MM.1S (cell line): Measurements from ENCODE around the gene SPNS2.

Experiments used
- DNase-seq: peaks from one replicate; pipeline ENCODE4 v3.0.0-alpha.2; 2015
- H2AFZ ChIP-seq: fragments of 300-600 bp; sonication (generic); 2 replicates; pipeline ENCODE4 v1.6.0; 2016; ENCODE audit warnings: antibody characterized with exemption, low read length
- H3F3A ChIP-seq: fragments of 300-600 bp; sonication (generic); 2 replicates; pipeline ENCODE4 v1.6.1; 2016; ENCODE audit warnings: mild to moderate bottlenecking, antibody characterized with exemption, low read length, moderate library complexity, mixed read lengths; ENCODE audit not compliant: insufficient read depth
- H3K27ac ChIP-seq: fragments of 300-600 bp; sonication (generic); 2 replicates; pipeline ENCODE4 v1.5.1; 2016; ENCODE audit warnings: mild to moderate bottlenecking, low read length
- H3K27me3 ChIP-seq: fragments of 300-600 bp; sonication (generic); replicated peaks from 2 replicates; pipeline ENCODE4 v1.6.0; 2016; ENCODE audit warnings: low read length; ENCODE audit not compliant: insufficient read depth
- H3K36me3 ChIP-seq: fragments of 300-600 bp; sonication (generic); replicated peaks from 2 replicates; pipeline ENCODE4 v1.6.1; 2016; ENCODE audit warnings: mild to moderate bottlenecking, low read length, mixed read lengths; ENCODE audit not compliant: insufficient read depth
- H3K4me1 ChIP-seq: fragments of 300-600 bp; sonication (generic); 2 replicates; pipeline ENCODE4 v1.6.1; 2016; ENCODE audit warnings: low read length, mixed read lengths
- H3K4me2 ChIP-seq: fragments of 300-600 bp; sonication (generic); 2 replicates; pipeline ENCODE4 v1.6.0; 2016; ENCODE audit warnings: low read depth, low read length
- H3K4me3 ChIP-seq: fragments of 300-600 bp; sonication (generic); 2 replicates; pipeline ENCODE4 v1.5.1; 2016; ENCODE audit warnings: low read length, mixed read lengths
- H3K79me2 ChIP-seq: fragments of 300-600 bp; sonication (generic); 2 replicates; pipeline ENCODE4 v1.6.1; 2016; ENCODE audit warnings: mixed run types, low read length, mixed read lengths
- H3K9ac ChIP-seq: fragments of 300-600 bp; sonication (generic); 2 replicates; pipeline ENCODE4 v1.6.1; 2016; ENCODE audit warnings: low read length, mixed read lengths
- H3K9me2 ChIP-seq: fragments of 300-600 bp; sonication (generic); replicated peaks from 2 replicates; pipeline ENCODE4 v1.6.1; 2016; ENCODE audit warnings: mild to moderate bottlenecking, low read length, mixed read lengths; ENCODE audit not compliant: insufficient read depth
- H3K9me3 ChIP-seq: fragments of 300-600 bp; sonication (generic); replicated peaks from 2 replicates; pipeline ENCODE4 v1.6.1; 2016; ENCODE audit warnings: mild to moderate bottlenecking, low read length, mixed read lengths; ENCODE audit not compliant: insufficient read depth
- H4K20me1 ChIP-seq: fragments of 300-600 bp; sonication (generic); 2 replicates; pipeline ENCODE4 v1.6.1; 2016; ENCODE audit warnings: mild to moderate bottlenecking, low read length, moderate library complexity, mixed read lengths; ENCODE audit not compliant: insufficient read depth
- EZH2 ChIP-seq: fragments of 300-600 bp; sonication (generic); optimal IDR thresholded peaks from 2 replicates; pipeline ENCODE3; 2017; ENCODE audit warnings: low read depth, mild to moderate bottlenecking, antibody characterized with exemption, low read length, mixed read lengths
- EZH2phosphoT487 ChIP-seq: fragments of 300-600 bp; sonication (generic); IDR thresholded peaks from 2 replicates; pipeline ENCODE4 v1.6.1; 2018; ENCODE audit warnings: antibody characterized with exemption, low read length
- TF ChIP-seq, protein P1 (sequence below): fragments of 300-600 bp; sonication (generic); IDR thresholded peaks from 2 replicates; pipeline ENCODE4 v1.5.1; 2016; ENCODE audit warnings: antibody characterized with exemption, low read length, mixed read lengths

The SPNS2 gene

DNA sequence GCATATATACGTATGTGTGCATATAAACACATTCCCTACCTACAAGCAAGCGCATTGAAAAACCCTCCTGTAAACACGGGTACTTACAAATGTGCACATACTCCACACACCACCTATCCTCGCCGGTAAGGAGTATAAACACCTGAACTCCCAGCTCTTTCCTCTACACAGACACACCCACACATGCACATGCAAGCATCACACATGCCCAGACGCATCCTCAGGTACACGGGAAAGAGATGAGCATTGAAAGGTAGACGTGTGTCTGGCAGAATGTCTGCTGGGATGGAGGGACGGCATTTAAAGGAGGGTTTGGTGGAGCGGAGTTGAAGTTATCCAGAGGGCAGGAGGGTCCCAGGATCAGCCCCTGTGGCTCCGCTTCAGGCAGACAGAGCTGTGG lies 81.0 kb downstream of the SPNS2 start:
- Histone ChIP-seq H3K27ac (no peak overlapping the region), H3K9me3 (no peaks in the 10 kb centered on the region), H3K36me3 (no peaks in the 10 kb centered on the region), H3K4me2 (no peak overlapping the region), H3K27me3 (peaks cover 70% of the 10 kb centered on the region), H3K4me3 (no peak overlapping the region), H2AFZ (no peak overlapping the region), H3K9ac (no peak overlapping the region), H3F3A (no peaks in the 10 kb centered on the region), H3K79me2 (no peaks in the 10 kb centered on the region), H3K4me1 (no peaks in the 10 kb centered on the region), H4K20me1 (no peaks in the 10 kb centered on the region), H3K9me2 (no peaks in the 10 kb centered on the region)
- DNase-seq, result no peak
- TF ChIP-seq, protein P1, sequence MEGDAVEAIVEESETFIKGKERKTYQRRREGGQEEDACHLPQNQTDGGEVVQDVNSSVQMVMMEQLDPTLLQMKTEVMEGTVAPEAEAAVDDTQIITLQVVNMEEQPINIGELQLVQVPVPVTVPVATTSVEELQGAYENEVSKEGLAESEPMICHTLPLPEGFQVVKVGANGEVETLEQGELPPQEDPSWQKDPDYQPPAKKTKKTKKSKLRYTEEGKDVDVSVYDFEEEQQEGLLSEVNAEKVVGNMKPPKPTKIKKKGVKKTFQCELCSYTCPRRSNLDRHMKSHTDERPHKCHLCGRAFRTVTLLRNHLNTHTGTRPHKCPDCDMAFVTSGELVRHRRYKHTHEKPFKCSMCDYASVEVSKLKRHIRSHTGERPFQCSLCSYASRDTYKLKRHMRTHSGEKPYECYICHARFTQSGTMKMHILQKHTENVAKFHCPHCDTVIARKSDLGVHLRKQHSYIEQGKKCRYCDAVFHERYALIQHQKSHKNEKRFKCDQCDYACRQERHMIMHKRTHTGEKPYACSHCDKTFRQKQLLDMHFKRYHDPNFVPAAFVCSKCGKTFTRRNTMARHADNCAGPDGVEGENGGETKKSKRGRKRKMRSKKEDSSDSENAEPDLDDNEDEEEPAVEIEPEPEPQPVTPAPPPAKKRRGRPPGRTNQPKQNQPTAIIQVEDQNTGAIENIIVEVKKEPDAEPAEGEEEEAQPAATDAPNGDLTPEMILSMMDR, result no peak

DNA sequence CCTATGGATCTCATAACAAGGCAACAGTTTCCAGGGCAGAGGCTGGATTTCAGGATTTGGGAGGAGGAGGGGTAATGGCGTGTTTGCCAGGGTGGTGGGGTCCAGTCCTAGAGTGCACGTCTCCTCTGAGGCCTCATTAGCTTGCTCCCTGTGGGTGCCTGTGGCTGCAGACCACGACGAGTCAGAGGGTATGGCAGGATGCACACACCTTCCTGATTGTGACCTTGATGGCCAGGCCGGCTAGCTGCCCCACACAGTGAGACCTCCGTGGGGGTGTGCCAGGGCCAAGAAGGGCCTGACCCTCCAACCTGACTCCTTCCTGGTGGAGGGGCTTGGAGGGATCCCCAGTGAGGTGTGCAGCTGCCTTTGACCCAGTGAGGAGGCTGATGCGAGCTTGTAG lies 81.6 kb downstream of the SPNS2 start:
- H4K20me1 ChIP-seq, result no peaks in the 10 kb centered on the region
- DNase-seq, result no peak
- H3K4me1 ChIP-seq, result no peaks in the 10 kb centered on the region
- no peak overlapping the region for H3K4me2 ChIP-seq
- no peaks in the 10 kb centered on the region for H3K79me2 ChIP-seq
- no peak overlapping the region for H3K27ac ChIP-seq
- H3K27me3 ChIP-seq, result peaks cover 74% of the 10 kb centered on the region
- no peaks in the 10 kb centered on the region for H3K9me3 ChIP-seq
- H2AFZ ChIP-seq, result no peak overlapping the region
- TF ChIP-seq EZH2phosphoT487 (no peak), EZH2 (no peak)
- TF ChIP-seq, protein P1, result no peak
- no peaks in the 10 kb centered on the region for H3K9me2 ChIP-seq
- H3K4me3 ChIP-seq, result no peak overlapping the region
- H3K9ac ChIP-seq, result no peak overlapping the region
- H3K36me3 ChIP-seq, result no peaks in the 10 kb centered on the region
- H3F3A ChIP-seq, result no peaks in the 10 kb centered on the region

DNA sequence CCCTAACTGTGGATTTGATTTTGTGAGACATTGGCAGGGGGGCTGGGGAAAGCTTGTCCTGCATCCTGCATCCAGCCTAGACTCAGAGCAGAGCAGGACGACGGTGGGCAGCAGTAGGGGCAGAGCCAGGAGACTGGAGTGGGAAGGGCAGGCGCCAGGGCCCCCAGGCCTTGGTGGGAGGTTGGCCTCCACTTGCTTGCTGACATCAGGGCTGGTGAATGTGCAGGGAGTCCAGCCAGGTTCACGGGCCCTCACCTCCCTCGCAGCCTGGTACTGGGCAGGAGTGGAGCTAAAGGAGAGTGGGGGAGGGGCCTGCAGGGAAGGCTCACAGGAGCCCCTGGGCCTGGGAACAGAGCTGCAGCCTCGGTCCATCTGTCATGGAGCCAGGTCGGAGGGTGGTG lies 83.4 kb downstream of the SPNS2 start:
- H3K36me3 ChIP-seq, result no peaks in the 10 kb centered on the region
- H3F3A ChIP-seq, result no peaks in the 10 kb centered on the region
- no peak overlapping the region for H3K27ac ChIP-seq
- H4K20me1 ChIP-seq, result no peaks in the 10 kb centered on the region
- H3K4me1 ChIP-seq, result no peaks in the 10 kb centered on the region
- TF ChIP-seq EZH2phosphoT487 (no peak), EZH2 (no peak)
- TF ChIP-seq, protein P1, result no peak
- H3K9me3 ChIP-seq, result no peaks in the 10 kb centered on the region
- H2AFZ ChIP-seq, result no peak overlapping the region
- H3K9ac ChIP-seq, result no peak overlapping the region
- H3K9me2 ChIP-seq, result no peaks in the 10 kb centered on the region
- H3K4me3 ChIP-seq, result no peak overlapping the region
- no peaks in the 10 kb centered on the region for H3K79me2 ChIP-seq
- H3K27me3 ChIP-seq, result peaks cover 79% of the 10 kb centered on the region
- no peak overlapping the region for H3K4me2 ChIP-seq
- no peak for DNase-seq

GRCh38 chr17:4582691-4583090 lies 84.0 kb downstream of the SPNS2 start:
- H3K36me3 ChIP-seq, result no peaks in the 10 kb centered on the region
- H3K4me1 ChIP-seq, result no peaks in the 10 kb centered on the region
- DNase-seq, result no peak
- no peak overlapping the region for H2AFZ ChIP-seq
- TF ChIP-seq, protein P1, result no peak
- no peak for TF ChIP-seq EZH2
- no peak for TF ChIP-seq EZH2phosphoT487
- H4K20me1 ChIP-seq, result no peaks in the 10 kb centered on the region
- peaks cover 79% of the 10 kb centered on the region for H3K27me3 ChIP-seq
- no peak overlapping the region for H3K9ac ChIP-seq
- H3K4me2 ChIP-seq, result no peak overlapping the region
- H3K9me2 ChIP-seq, result no peaks in the 10 kb centered on the region
- H3K9me3 ChIP-seq, result no peaks in the 10 kb centered on the region
- H3K4me3 ChIP-seq, result no peak overlapping the region
- no peak overlapping the region for H3K27ac ChIP-seq
- no peaks in the 10 kb centered on the region for H3F3A ChIP-seq
- H3K79me2 ChIP-seq, result no peaks in the 10 kb centered on the region
